ENCODE data around the gene ZNF512.
"Not testable (repeated sequence)": the region's sequence is repeated elsewhere in the genome, so short reads cannot be mapped to it uniquely, and the experiment has no call there.

ZNF512 gene

GRCh38 chr2:27549303-27549702, 33.5 kb upstream of the ZNF512 start:
- TF ChIP-seq CTCF (IDR thresholded peaks at IDR 0.05; ENCODE audit: control extremely low read depth, extremely low read depth, low read depth, missing control alignments), result no peak
- POLR2A ChIA-PET, result no interaction called here
- CTCF ChIA-PET, result no interaction called here
- DNase-seq (ENCODE audit: extremely low spot score), result no peak

DNA sequence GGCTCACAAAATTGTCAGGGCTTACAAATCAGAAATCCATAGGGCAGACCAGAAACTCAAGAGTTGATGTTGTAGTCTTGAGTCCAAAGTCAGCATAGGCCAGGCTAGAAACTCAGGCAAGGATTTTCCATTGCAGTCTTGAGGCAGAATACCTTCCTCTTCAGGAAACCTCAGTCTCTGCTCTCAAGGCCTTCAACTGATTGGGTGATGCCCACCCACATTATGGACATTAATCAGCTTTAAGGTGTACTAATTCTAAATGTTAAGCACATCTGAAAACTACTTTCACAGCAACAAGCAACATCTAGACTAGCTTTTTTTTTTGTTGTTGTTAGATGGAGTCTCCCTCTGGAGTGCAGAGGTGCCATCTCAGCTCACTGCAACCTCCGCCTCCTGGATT, 31.3 kb upstream of the ZNF512 start:
- POLR2A ChIA-PET, result no interaction called here
- no peak for DNase-seq (ENCODE audit: extremely low spot score)
- TF ChIP-seq CTCF (IDR thresholded peaks at IDR 0.05; ENCODE audit: control extremely low read depth, extremely low read depth, low read depth, missing control alignments), result no peak
- CTCF ChIA-PET, result no interaction called here

DNA sequence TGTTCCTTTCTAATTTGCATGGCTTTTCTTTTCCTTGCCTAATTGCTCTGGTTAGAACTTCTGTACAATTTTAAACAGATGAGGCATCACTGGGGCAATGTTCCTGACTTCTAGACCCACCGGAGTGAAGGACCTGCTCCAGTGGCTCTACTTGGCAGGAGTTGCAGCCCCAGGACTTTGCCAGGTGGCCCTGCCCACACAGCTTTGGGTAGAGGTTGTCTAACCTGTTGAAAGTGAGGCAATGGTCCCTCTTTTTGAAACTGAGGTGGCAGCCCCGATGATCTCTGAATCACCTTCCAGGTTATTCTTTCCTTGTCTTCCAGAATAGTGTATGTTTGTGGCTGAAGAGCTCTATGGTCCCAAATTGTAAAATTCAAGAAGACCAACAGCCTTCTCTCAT, 29.9 kb upstream of the ZNF512 start:
- POLR2A ChIA-PET, result no interaction called here
- CTCF ChIA-PET, result interaction anchor here (1.2 kb wide), 1 partner anchor 17 kb away, joined by 4 read pairs; no protein-coding TSS in a partner anchor
- DNase-seq (ENCODE audit: extremely low spot score), result no peak
- TF ChIP-seq CTCF (IDR thresholded peaks at IDR 0.05; ENCODE audit: control extremely low read depth, extremely low read depth, low read depth, missing control alignments), result no peak

- POLR2A ChIA-PET; DNase-seq (ENCODE audit: extremely low spot score); CTCF ChIA-PET: not testable (repeated sequence)
Measured at GRCh38 chr2:27554451-27554850, 28.4 kb upstream of the ZNF512 start.

DNA sequence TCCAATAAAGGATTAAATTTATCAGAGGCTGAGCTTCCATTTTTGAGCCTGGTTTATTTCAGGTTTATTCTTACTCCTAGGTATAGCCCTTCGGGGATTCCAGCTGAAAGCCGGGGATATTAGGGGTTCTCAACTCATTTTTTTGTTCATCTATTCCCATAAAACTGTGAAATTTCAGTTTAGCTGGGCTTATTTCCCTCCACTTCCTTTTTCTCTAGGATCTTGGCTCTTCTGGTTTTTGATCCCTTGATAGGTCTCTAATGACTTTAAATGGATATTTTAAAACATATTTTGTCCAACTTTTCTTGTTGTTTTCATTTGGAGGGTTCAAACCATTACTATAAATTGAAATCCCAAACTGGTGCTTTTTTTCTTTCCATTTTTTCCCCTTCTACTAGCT, 23.6 kb upstream of the ZNF512 start:
- CTCF ChIA-PET, result no interaction called here

GRCh38 chr2:27561060-27561459, 21.8 kb upstream of the ZNF512 start:
- ChIA-PET CTCF (interaction anchor here (1.0 kb wide), 1 partner anchor 14 kb away, joined by 3 read pairs; no protein-coding TSS in a partner anchor), POLR2A (no interaction called here)
- no peak for TF ChIP-seq CTCF (IDR thresholded peaks at IDR 0.05; ENCODE audit: control extremely low read depth, extremely low read depth, low read depth, missing control alignments)
- DNase-seq (ENCODE audit: extremely low spot score), result no peak

More for the DNA sequence above, 23.6 kb upstream of the ZNF512 start:
- TF ChIP-seq CTCF (IDR thresholded peaks at IDR 0.05; ENCODE audit: control extremely low read depth, extremely low read depth, low read depth, missing control alignments), result no peak
- POLR2A ChIA-PET, result no interaction called here
- DNase-seq (ENCODE audit: extremely low spot score), result no peak

- ChIA-PET CTCF (no interaction called here), POLR2A (no interaction called here)
- no peak for DNase-seq (ENCODE audit: extremely low spot score)
- no peak for TF ChIP-seq CTCF (IDR thresholded peaks at IDR 0.05; ENCODE audit: control extremely low read depth, extremely low read depth, low read depth, missing control alignments)
Measured at GRCh38 chr2:27566628-27567027, 16.2 kb upstream of the ZNF512 start.

All from GM10248 (cell line).